A549 (cell line): ENCODE data around the gene ADCY2. TPM values are rescaled to one million over a fixed set of nuclear protein-coding genes. Genes with fewer than 3 reads are reported as not detected.

ENCODE experiments used
- ATAC-seq, 2 experiments: fragments of 200-7000 bp in 1 of 2; fragments of >200 bp in 1 of 2; cut with Nextera tagmentation in 1 of 2; cut with Tn5 transposase in 1 of 2; 3 replicates each; pipeline versions ENCODE4 v1.8.0 to v1.9.1; 2018 to 2020; ENCODE audit warnings: mild to moderate bottlenecking in 1 of 2, moderate library complexity in 1 of 2
- CTCF ChIA-PET: fragments of 300-600 bp; sonication (Branson Sonifier 250); formaldehyde crosslinking; extraction: SDS; loops from one replicate; lab custom pipeline; 2021; ENCODE audit warnings: antibody characterized with exemption, inconsistent platforms; lab: Yijun Ruan, JAX
- POLR2A ChIA-PET: fragments of 350-600 bp; formaldehyde crosslinking; extraction: SDS; loops from one replicate; lab custom pipeline; 2021; ENCODE audit warnings: antibody characterized with exemption, inconsistent platforms; lab: Yijun Ruan, JAX
- DNase-seq, 2 experiments: peaks; one replicate each; pipeline versions ENCODE4 v3.0.0 to v3.0.0-alpha.2; 2011 to 2016; ENCODE audit warnings: low read depth in 1 of 2, low spot score in 1 of 2
- FAIRE-seq: peaks from 2 replicates; lab custom pipeline; 2011; peaks lifted over from hg19 to GRCh38; lab: Jason Lieb, UNC
- H3K27ac ChIP-seq, 2 experiments: fragments of >200 bp; sonication (Bioruptor Twin); formaldehyde crosslinking; 3 replicates each; pipeline ENCODE4 v1.5.1; 2016 to 2017
- H3K4me1 ChIP-seq: fragments of >200 bp; sonication (Bioruptor Twin); formaldehyde crosslinking; 3 replicates; pipeline ENCODE4 v1.6.1; 2016
- H3K4me2 ChIP-seq: fragments of >200 bp; sonication (Bioruptor Twin); formaldehyde crosslinking; 3 replicates; pipeline ENCODE4 v1.6.1; 2016
- H3K4me3 ChIP-seq: fragments of >200 bp; sonication (Bioruptor Twin); formaldehyde crosslinking; 3 replicates; pipeline ENCODE4 v1.5.1; 2016
- H3K9me3 ChIP-seq: fragments of >200 bp; sonication (Bioruptor Twin); formaldehyde crosslinking; 3 replicates; pipeline ENCODE4 v1.6.1; 2016
- BHLHE40 ChIP-seq: IDR thresholded peaks from 2 replicates; pipeline ENCODE4 v1.6.1; 2012; ENCODE audit warnings: low read depth, low read length, inconsistent platforms
- CBX2 ChIP-seq: fragments of 200-600 bp; sonication (generic); IDR thresholded peaks from 2 replicates; pipeline ENCODE4 v1.6.1; 2016; ENCODE audit warnings: low read depth, mild to moderate bottlenecking, borderline replicate concordance
- GATA3 ChIP-seq: IDR thresholded peaks from 2 replicates; pipeline ENCODE4 v1.6.1; 2012; ENCODE audit warnings: borderline replicate concordance
- HOXB5 ChIP-seq: fragments of 250-450 bp; sonication (Bioruptor Pico); IDR thresholded peaks from 2 replicates; pipeline ENCODE4 v1.5.0; 2020; ENCODE audit warnings: mild to moderate bottlenecking, moderate library complexity
- JUN ChIP-seq, 2 experiments: fragments of >200 bp; sonication (Bioruptor Twin); formaldehyde crosslinking; IDR thresholded peaks; 2 replicates in 1 of 2; 3 replicates in 1 of 2; pipeline ENCODE4 v1.6.1; 2016 to 2017
- JUNB ChIP-seq: fragments of >200 bp; sonication (Bioruptor Twin); formaldehyde crosslinking; IDR thresholded peaks from 2 replicates; pipeline ENCODE4 v1.6.1; 2016
- KDM1A ChIP-seq: fragments of 200-600 bp; sonication (generic); IDR thresholded peaks from 2 replicates; pipeline ENCODE4 v1.6.1; 2016; ENCODE audit warnings: low read depth, mild to moderate bottlenecking
- PHF8 ChIP-seq: fragments of 200-600 bp; sonication (generic); IDR thresholded peaks from 2 replicates; pipeline ENCODE4 v1.6.1; 2016; ENCODE audit warnings: low read depth, mild to moderate bottlenecking, antibody characterized with exemption, moderate library complexity, borderline replicate concordance
- POLR2AphosphoS2 ChIP-seq: conservative IDR thresholded peaks from 2 replicates; pipeline ENCODE4 v1.6.1; 2012; ENCODE audit warnings: low read length, improper control_type of control experiment, inconsistent platforms
- RNF2 ChIP-seq: fragments of 200-600 bp; sonication (generic); IDR thresholded peaks from 2 replicates; pipeline ENCODE4 v1.6.1; 2016; ENCODE audit warnings: low read depth, mild to moderate bottlenecking, antibody characterized with exemption, moderate library complexity, borderline replicate concordance
- SMC3 ChIP-seq: fragments of >200 bp; sonication (Bioruptor Twin); formaldehyde crosslinking; IDR thresholded peaks from 3 replicates; pipeline ENCODE4 v1.6.1; 2018; ENCODE audit warnings: inconsistent platforms
- TFCP2L1 ChIP-seq: fragments of 250-450 bp; sonication (Bioruptor Pico); IDR thresholded peaks from 2 replicates; pipeline ENCODE4 v1.5.0; 2021; ENCODE audit warnings: mild to moderate bottlenecking
- TP53 ChIP-seq: fragments of 250-450 bp; sonication (Bioruptor Pico); IDR thresholded peaks from 2 replicates; pipeline ENCODE4 v1.5.0; 2021; ENCODE audit warnings: mild to moderate bottlenecking, moderate library complexity
- ZC3H11A ChIP-seq: fragments of 450-650 bp; IDR thresholded peaks from 2 replicates; pipeline ENCODE4 v1.6.1; 2014; ENCODE audit warnings: antibody characterized with exemption, mild to moderate bottlenecking
- ZFP36 ChIP-seq: fragments of 450-650 bp; IDR thresholded peaks from 2 replicates; pipeline ENCODE4 v1.6.1; 2014; ENCODE audit warnings: borderline replicate concordance; ENCODE audit not compliant: partially characterized antibody
- ZNF302 ChIP-seq: fragments of 250-450 bp; sonication (Bioruptor Pico); IDR thresholded peaks from 2 replicates; pipeline ENCODE4 v1.9.0; 2021; ENCODE audit warnings: inconsistent platforms, mild to moderate bottlenecking, moderate library complexity
- polyA plus RNA-seq, 4 experiments: library from polyadenylated mRNA; depleted of rRNA in 3 of 4; stranded (reverse); fragments of >200 nt; fragmentation: RNase III in 1 of 4; extraction: RNeasy Plus Mini Kit Qiagen cat#74134 plus additional on column Dnase treatment in 1 of 4; gene quantifications; 2 replicates in 3 of 4; 3 replicates in 1 of 4; pipeline ENCODE4 v1.2.3, GENCODE V29; 2011 to 2017
- TF ChIP-seq, protein P1 (sequence below): fragments of >200 bp; sonication (Bioruptor Twin); formaldehyde crosslinking; IDR thresholded peaks from 3 replicates; pipeline ENCODE4 v1.6.1; 2016
- TF ChIP-seq, protein P2 (sequence below): fragments of >200 bp; sonication (Bioruptor Twin); formaldehyde crosslinking; IDR thresholded peaks from 3 replicates; pipeline ENCODE4 v1.5.1; 2016
- TF ChIP-seq, protein P3 (sequence below): fragments of 450-650 bp; IDR thresholded peaks from 2 replicates; pipeline ENCODE4 v1.6.1; 2014; ENCODE audit warnings: antibody characterized with exemption
- TF ChIP-seq, protein P4 (sequence below): fragments of 250-450 bp; sonication (Bioruptor Pico); IDR thresholded peaks from 2 replicates; pipeline ENCODE4 v1.5.0; 2020; ENCODE audit warnings: low read depth, mild to moderate bottlenecking, moderate library complexity
- TF ChIP-seq, protein P5 (sequence below): fragments of 200-600 bp; sonication (generic); IDR thresholded peaks from 2 replicates; pipeline ENCODE4 v1.6.1; 2016; ENCODE audit warnings: antibody characterized with exemption, mild to moderate bottlenecking, moderate library complexity
- TF ChIP-seq, protein P6 (sequence below): IDR thresholded peaks from 2 replicates; pipeline ENCODE4 v1.6.1; 2012
- TF ChIP-seq, protein P7 (sequence below): IDR thresholded peaks from 2 replicates; pipeline ENCODE4 v1.6.1; 2012; ENCODE audit warnings: low read depth, borderline replicate concordance

Gene ADCY2
- polyA plus RNA-seq, 2 of the 4 experiments (the other 2 are of a cell fraction), result not detected

DNA sequence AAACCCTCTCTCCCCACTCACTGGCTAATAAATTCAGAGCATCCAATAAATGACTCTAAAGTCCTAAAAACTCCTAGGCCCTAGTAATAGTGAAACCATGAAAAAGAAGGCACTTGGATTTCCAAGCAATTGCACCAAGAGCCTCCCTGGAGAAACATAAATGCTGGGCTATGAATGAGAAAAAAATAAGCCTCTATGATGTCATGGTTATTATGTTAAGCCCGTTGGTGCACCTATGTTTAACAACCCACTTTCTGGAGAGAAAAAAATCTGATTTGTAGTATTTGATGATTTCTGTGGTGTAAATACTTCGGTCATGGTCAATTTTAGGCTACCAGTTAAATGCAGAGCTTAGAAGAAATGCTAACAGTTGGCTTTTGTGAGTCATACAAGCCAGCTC is 446.6 kb downstream of the ADCY2 start (continued):
- TF ChIP-seq ZNF302 (CRISPR knock-in tag) (no peak), HOXB5 (no peak), PHF8 (no peak), BHLHE40 (no peak)
- TF ChIP-seq, protein P1, sequence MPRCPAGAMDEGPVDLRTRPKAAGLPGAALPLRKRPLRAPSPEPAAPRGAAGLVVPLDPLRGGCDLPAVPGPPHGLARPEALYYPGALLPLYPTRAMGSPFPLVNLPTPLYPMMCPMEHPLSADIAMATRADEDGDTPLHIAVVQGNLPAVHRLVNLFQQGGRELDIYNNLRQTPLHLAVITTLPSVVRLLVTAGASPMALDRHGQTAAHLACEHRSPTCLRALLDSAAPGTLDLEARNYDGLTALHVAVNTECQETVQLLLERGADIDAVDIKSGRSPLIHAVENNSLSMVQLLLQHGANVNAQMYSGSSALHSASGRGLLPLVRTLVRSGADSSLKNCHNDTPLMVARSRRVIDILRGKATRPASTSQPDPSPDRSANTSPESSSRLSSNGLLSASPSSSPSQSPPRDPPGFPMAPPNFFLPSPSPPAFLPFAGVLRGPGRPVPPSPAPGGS, result no peak
- TF ChIP-seq, all 56 proteins: peak for 0

DNA sequence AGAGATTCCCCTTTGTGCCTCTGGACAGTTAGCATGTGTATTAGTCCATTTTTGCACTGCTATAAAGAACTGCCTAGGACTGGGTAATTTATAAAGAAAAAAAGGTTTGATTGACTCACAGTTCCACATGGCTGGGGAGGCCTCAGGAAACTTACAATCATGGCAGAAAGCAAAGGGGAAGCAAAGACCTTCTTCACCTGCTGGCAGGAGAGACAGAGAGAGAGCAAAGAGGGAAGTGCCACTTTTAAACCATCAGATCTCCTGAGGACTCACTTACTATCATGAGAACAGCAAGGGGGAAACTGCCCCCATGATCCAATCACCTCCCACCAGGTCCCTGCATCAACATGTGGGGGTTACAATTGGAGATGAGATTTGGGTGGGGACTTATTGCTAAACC is 449.0 kb downstream of the ADCY2 start:
- Histone ChIP-seq H3K4me1 (no peaks in the 10 kb centered on the region), H3K27ac (no peak overlapping the region), H3K4me3 (no peak overlapping the region), H3K9me3 (no peaks in the 10 kb centered on the region), H3K4me2 (no peak overlapping the region)
- ChIA-PET CTCF (interaction anchor here (1.5 kb wide), 1 partner anchor 41 kb away, joined by 3 read pairs; no protein-coding TSS in a partner anchor), POLR2A (no interaction called here)
- DNase-seq, result no peak
- FAIRE-seq, result no peak
- TF ChIP-seq ZFP36 (no peak), POLR2AphosphoS2 (no peak), RNF2 (no peak), PHF8 (no peak), JUNB (no peak), TFCP2L1 (CRISPR knock-in tag) (no peak), TP53 (CRISPR knock-in tag) (no peak), ZC3H11A (no peak), HOXB5 (no peak), JUN (IDR thresholded peaks at IDR 0.05) (no peak), KDM1A (no peak), SMC3 (no peak), CBX2 (no peak), GATA3 (no peak)
- TF ChIP-seq, protein P2, sequence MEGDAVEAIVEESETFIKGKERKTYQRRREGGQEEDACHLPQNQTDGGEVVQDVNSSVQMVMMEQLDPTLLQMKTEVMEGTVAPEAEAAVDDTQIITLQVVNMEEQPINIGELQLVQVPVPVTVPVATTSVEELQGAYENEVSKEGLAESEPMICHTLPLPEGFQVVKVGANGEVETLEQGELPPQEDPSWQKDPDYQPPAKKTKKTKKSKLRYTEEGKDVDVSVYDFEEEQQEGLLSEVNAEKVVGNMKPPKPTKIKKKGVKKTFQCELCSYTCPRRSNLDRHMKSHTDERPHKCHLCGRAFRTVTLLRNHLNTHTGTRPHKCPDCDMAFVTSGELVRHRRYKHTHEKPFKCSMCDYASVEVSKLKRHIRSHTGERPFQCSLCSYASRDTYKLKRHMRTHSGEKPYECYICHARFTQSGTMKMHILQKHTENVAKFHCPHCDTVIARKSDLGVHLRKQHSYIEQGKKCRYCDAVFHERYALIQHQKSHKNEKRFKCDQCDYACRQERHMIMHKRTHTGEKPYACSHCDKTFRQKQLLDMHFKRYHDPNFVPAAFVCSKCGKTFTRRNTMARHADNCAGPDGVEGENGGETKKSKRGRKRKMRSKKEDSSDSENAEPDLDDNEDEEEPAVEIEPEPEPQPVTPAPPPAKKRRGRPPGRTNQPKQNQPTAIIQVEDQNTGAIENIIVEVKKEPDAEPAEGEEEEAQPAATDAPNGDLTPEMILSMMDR, result no peak
- TF ChIP-seq, protein P3, sequence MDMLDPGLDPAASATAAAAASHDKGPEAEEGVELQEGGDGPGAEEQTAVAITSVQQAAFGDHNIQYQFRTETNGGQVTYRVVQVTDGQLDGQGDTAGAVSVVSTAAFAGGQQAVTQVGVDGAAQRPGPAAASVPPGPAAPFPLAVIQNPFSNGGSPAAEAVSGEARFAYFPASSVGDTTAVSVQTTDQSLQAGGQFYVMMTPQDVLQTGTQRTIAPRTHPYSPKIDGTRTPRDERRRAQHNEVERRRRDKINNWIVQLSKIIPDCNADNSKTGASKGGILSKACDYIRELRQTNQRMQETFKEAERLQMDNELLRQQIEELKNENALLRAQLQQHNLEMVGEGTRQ, result no peak
- TF ChIP-seq, protein P4, sequence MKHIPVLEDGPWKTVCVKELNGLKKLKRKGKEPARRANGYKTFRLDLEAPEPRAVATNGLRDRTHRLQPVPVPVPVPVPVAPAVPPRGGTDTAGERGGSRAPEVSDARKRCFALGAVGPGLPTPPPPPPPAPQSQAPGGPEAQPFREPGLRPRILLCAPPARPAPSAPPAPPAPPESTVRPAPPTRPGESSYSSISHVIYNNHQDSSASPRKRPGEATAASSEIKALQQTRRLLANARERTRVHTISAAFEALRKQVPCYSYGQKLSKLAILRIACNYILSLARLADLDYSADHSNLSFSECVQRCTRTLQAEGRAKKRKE (CRISPR knock-in tag), result no peak
- TF ChIP-seq, protein P5, sequence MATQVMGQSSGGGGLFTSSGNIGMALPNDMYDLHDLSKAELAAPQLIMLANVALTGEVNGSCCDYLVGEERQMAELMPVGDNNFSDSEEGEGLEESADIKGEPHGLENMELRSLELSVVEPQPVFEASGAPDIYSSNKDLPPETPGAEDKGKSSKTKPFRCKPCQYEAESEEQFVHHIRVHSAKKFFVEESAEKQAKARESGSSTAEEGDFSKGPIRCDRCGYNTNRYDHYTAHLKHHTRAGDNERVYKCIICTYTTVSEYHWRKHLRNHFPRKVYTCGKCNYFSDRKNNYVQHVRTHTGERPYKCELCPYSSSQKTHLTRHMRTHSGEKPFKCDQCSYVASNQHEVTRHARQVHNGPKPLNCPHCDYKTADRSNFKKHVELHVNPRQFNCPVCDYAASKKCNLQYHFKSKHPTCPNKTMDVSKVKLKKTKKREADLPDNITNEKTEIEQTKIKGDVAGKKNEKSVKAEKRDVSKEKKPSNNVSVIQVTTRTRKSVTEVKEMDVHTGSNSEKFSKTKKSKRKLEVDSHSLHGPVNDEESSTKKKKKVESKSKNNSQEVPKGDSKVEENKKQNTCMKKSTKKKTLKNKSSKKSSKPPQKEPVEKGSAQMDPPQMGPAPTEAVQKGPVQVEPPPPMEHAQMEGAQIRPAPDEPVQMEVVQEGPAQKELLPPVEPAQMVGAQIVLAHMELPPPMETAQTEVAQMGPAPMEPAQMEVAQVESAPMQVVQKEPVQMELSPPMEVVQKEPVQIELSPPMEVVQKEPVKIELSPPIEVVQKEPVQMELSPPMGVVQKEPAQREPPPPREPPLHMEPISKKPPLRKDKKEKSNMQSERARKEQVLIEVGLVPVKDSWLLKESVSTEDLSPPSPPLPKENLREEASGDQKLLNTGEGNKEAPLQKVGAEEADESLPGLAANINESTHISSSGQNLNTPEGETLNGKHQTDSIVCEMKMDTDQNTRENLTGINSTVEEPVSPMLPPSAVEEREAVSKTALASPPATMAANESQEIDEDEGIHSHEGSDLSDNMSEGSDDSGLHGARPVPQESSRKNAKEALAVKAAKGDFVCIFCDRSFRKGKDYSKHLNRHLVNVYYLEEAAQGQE, result no peak
- TF ChIP-seq, protein P6, sequence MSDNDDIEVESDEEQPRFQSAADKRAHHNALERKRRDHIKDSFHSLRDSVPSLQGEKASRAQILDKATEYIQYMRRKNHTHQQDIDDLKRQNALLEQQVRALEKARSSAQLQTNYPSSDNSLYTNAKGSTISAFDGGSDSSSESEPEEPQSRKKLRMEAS, result no peak
- TF ChIP-seq, protein P7, sequence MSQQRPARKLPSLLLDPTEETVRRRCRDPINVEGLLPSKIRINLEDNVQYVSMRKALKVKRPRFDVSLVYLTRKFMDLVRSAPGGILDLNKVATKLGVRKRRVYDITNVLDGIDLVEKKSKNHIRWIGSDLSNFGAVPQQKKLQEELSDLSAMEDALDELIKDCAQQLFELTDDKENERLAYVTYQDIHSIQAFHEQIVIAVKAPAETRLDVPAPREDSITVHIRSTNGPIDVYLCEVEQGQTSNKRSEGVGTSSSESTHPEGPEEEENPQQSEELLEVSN, result no peak
- ATAC-seq, result no peak
